K562 (cell line): ENCODE results near the gene MATN1. TPM values are rescaled to one million over a fixed set of nuclear protein-coding genes. Genes with fewer than 3 reads are reported as not detected.

ENCODE experiments used
- ATAC-seq: fragments of 200-7000 bp; cut with Tn5 transposase; 3 replicates; pipeline ENCODE4 v1.9.1; 2020; ENCODE audit warnings: moderate library complexity
- BruUV-seq: library from RNA; stranded (reverse); fragments of 400-500 nt; replicated peaks from 2 replicates; lab custom pipeline; 2021; lab: Mats Ljungman, UMichigan
- CTCF ChIA-PET: fragments of 300-600 bp; formaldehyde crosslinking; extraction: SDS; loops from one replicate; lab custom pipeline; 2021; ENCODE audit warnings: low intra/inter-chr PET ratio; lab: Yijun Ruan, JAX
- POLR2A ChIA-PET: fragments of 300-600, 350-650 bp; sonication (Branson Sonifier 250); formaldehyde crosslinking; extraction: SDS; loops from one replicate; lab custom pipeline; 2021; ENCODE audit warnings: antibody characterized with exemption, inconsistent platforms; lab: Yijun Ruan, JAX
- DNase-seq, 4 experiments: peaks; one replicate each; pipeline versions ENCODE4 v3.0.0 to v3.0.0-alpha.2; 2011 to 2018; ENCODE audit warnings: low spot score in 3 of 4, mixed read lengths in 3 of 4; ENCODE audit errors: extremely low read depth in 1 of 4
- FAIRE-seq: peaks from 2 replicates; lab custom pipeline; 2011; peaks lifted over from hg19 to GRCh38; lab: Jason Lieb, UNC
- H2AFZ ChIP-seq: 2 replicates; pipeline ENCODE4 v1.6.0; 2011; ENCODE audit warnings: low read depth, low read length, control low read depth, inconsistent platforms
- H3K27ac ChIP-seq: fragments of 200-600 bp; 3 replicates; pipeline ENCODE4 v1.8.0; 2011; ENCODE audit warnings: low read depth, mild to moderate bottlenecking, control low read depth, inconsistent platforms, low read length, moderate library complexity, mixed read lengths; ENCODE audit errors: extremely low read depth
- H3K27me3 ChIP-seq, 2 experiments: fragments of 300-600 bp in 1 of 2; 2 replicates in 1 of 2; 3 replicates in 1 of 2; pipeline versions ENCODE4 v1.6.0 to v1.8.0; 2011; ENCODE audit warnings: inconsistent platforms in 2 of 2, low read length in 2 of 2, mild to moderate bottlenecking in 1 of 2, mixed read lengths in 1 of 2, moderate library complexity in 1 of 2; ENCODE audit not compliant: control insufficient read depth in 2 of 2, insufficient read depth in 2 of 2
- H3K36me3 ChIP-seq: fragments of 300-600 bp; 3 replicates; pipeline ENCODE4 v1.8.0; 2011; ENCODE audit warnings: mild to moderate bottlenecking, low read length, inconsistent platforms; ENCODE audit not compliant: control insufficient read depth, insufficient read depth
- H3K4me1 ChIP-seq, 2 experiments: fragments of 200-600 bp in 1 of 2; replicated peaks in 1 of 2; 2 replicates in 1 of 2; 3 replicates in 1 of 2; pipeline versions ENCODE4 v1.5.1 to v1.8.0; 2011; ENCODE audit warnings: inconsistent platforms in 2 of 2, low read length in 2 of 2, mild to moderate bottlenecking in 1 of 2, mixed read lengths in 1 of 2, moderate library complexity in 1 of 2; ENCODE audit not compliant: control insufficient read depth in 2 of 2, insufficient read depth in 2 of 2
- H3K4me2 ChIP-seq: 2 replicates; pipeline ENCODE4 v1.6.1; 2011; ENCODE audit warnings: low read length, control low read depth, inconsistent platforms, mixed read lengths; ENCODE audit not compliant: insufficient read depth
- H3K4me3 ChIP-seq: fragments of 200-600 bp; sonication (generic), shearing (Covaris generic); 2 replicates; pipeline ENCODE4 v1.5.1; 2016; ENCODE audit warnings: control low read depth, inconsistent platforms
- H3K79me2 ChIP-seq: fragments of 200-600 bp; 3 replicates; pipeline ENCODE4 v1.8.0; 2011; ENCODE audit warnings: low read length, inconsistent platforms; ENCODE audit not compliant: control insufficient read depth, insufficient read depth
- H3K9ac ChIP-seq, 2 experiments: 2 replicates each; pipeline versions ENCODE4 v1.6.0 to v1.6.1; 2011; ENCODE audit warnings: low read depth in 2 of 2, low read length in 2 of 2, control low read depth in 1 of 2, inconsistent platforms in 1 of 2, mild to moderate bottlenecking in 1 of 2, mixed read lengths in 1 of 2; ENCODE audit not compliant: insufficient read depth in 1 of 2
- H3K9me1 ChIP-seq: one replicate; pipeline ENCODE4 v1.6.0; 2011; ENCODE audit warnings: inconsistent platforms, mild to moderate bottlenecking, low read length, moderate library complexity; ENCODE audit not compliant: control insufficient read depth, insufficient read depth
- H3K9me3 ChIP-seq: replicated peaks from 2 replicates; pipeline ENCODE4 v1.5.1; 2011; ENCODE audit warnings: low read depth, low read length, inconsistent platforms; ENCODE audit not compliant: control insufficient read depth, insufficient read depth
- H4K20me1 ChIP-seq: replicated peaks from 2 replicates; pipeline ENCODE4 v1.6.1; 2011; ENCODE audit warnings: low read length, inconsistent platforms, mixed read lengths; ENCODE audit not compliant: control insufficient read depth, insufficient read depth
- CC2D1A ChIP-seq: fragments of 450-650 bp; IDR thresholded peaks from 2 replicates; pipeline ENCODE4 v1.6.1; 2017; ENCODE audit warnings: mild to moderate bottlenecking
- ELF4 ChIP-seq: fragments of 450-650 bp; formaldehyde crosslinking; IDR thresholded peaks from 2 replicates; pipeline ENCODE4 v1.4.0; 2022; ENCODE audit warnings: missing genetic modification characterization
- ILF3 ChIP-seq: fragments of 450-650 bp; IDR thresholded peaks from 2 replicates; pipeline ENCODE4 v1.6.1; 2018; ENCODE audit warnings: antibody characterized with exemption, mild to moderate bottlenecking, moderate library complexity, borderline replicate concordance
- MYNN ChIP-seq, 2 experiments: sonication (generic); formaldehyde crosslinking in 1 of 2; IDR thresholded peaks; 2 replicates each; pipeline versions ENCODE4 v1.5.0 to v1.6.1; 2016 to 2020; ENCODE audit warnings: antibody characterized with exemption in 1 of 2, missing genetic modification reagents in 1 of 2
- OTX1 ChIP-seq: fragments of 450-650 bp; formaldehyde crosslinking; IDR thresholded peaks from 2 replicates; pipeline ENCODE4 v1.4.0; 2022; ENCODE audit warnings: mild to moderate bottlenecking
- PTBP1 ChIP-seq: fragments of 200-400 bp; formaldehyde crosslinking; IDR thresholded peaks from 2 replicates; pipeline ENCODE4 v1.6.1; 2017; ENCODE audit warnings: low read depth, low read length
- RNF2 ChIP-seq: sonication (generic); IDR thresholded peaks from 2 replicates; pipeline ENCODE4 v1.6.1; 2016
- SAFB ChIP-seq: fragments of 200-400 bp; formaldehyde crosslinking; IDR thresholded peaks from 2 replicates; pipeline ENCODE4 v1.6.1; 2017; ENCODE audit warnings: low read depth, low read length, borderline replicate concordance
- SMARCC2 ChIP-seq: fragments of 450-650 bp; IDR thresholded peaks from 2 replicates; pipeline ENCODE4 v1.6.1; 2017; ENCODE audit warnings: antibody characterized with exemption, moderate library complexity, mild to moderate bottlenecking, low read depth
- SRF ChIP-seq, 2 experiments: fragments of 250-450, 450-650 bp in 1 of 2; sonication (Bioruptor Pico) in 1 of 2; sonication (generic) in 1 of 2; formaldehyde crosslinking; IDR thresholded peaks; 2 replicates each; pipeline versions ENCODE4 v1.5.0 to v1.5.1; 2020 to 2022; ENCODE audit warnings: mild to moderate bottlenecking in 1 of 2, missing genetic modification reagents in 1 of 2
- STAT5A ChIP-seq: IDR thresholded peaks from 2 replicates; pipeline ENCODE4 v1.6.1; 2012; ENCODE audit warnings: low read length, inconsistent platforms, borderline replicate concordance
- UBTF ChIP-seq, 2 experiments: IDR thresholded peaks; 2 replicates each; pipeline ENCODE4 v1.6.1; 2012; ENCODE audit warnings: improper control_type of control experiment in 2 of 2, low read depth in 2 of 2, low read length in 2 of 2, borderline replicate concordance in 1 of 2
- ZNF586 ChIP-seq: fragments of 450-650 bp; formaldehyde crosslinking; conservative IDR thresholded peaks from 2 replicates; pipeline ENCODE4 v1.4.0; 2020; ENCODE audit warnings: mild to moderate bottlenecking, moderate library complexity
- ZNF830 ChIP-seq: fragments of 250-450 bp; sonication (Bioruptor Pico); IDR thresholded peaks from 2 replicates; pipeline ENCODE4 v1.5.0; 2021; ENCODE audit warnings: mild to moderate bottlenecking
- WGBS: fragments of 100-300 bp; shearing (Covaris generic); methylation state at CpG from one replicate; pipeline ENCODE4 v1.1.6; 2016; ENCODE audit warnings: low coverage, mixed read lengths; ENCODE audit not compliant: insufficient coverage; ENCODE audit errors: missing lambda C conversion rate; 5-methylcytosine and 5-hydroxymethylcytosine counted together
- in situ Hi-C: fragments of 300-500 bp; cut with MboI; formaldehyde crosslinking; loops from 4 replicates; pipeline ENCODE4 v1.15.0; 2018; ENCODE audit warnings: inconsistent platforms, mixed read lengths
- intact Hi-C: fragments of 100-400 bp; cut with micrococcal nuclease; formaldehyde crosslinking; loops from 2 replicates; pipeline ENCODE4 v1.14.2; 2022
- polyA plus RNA-seq, 8 experiments: library from polyadenylated mRNA; depleted of rRNA in 4 of 8; stranded (reverse) in 5 of 8; unstranded in 3 of 8; fragments of >200 nt; fragmentation: Nextera tagmentation in 2 of 8; fragmentation: Illumina TruSeq in 1 of 8; extraction: Ambion mirVana in 2 of 8; extraction: Trizol in 1 of 8; gene quantifications; 2 replicates each; pipeline versions ENCODE4 v1.2.1 to v1.2.3, GENCODE V29; 2011 to 2014; ENCODE audit warnings: inconsistent platforms in 1 of 8, missing spikeins in 1 of 8
- total RNA-seq, 7 experiments: library from RNA; depleted of rRNA in 6 of 7; stranded (reverse); fragments of >200 nt in 6 of 7; fragmentation: Illumina TruSeq in 2 of 7; extraction: Trizol in 2 of 7; gene quantifications; 2 replicates each; pipeline versions ENCODE4 v1.2.1 to v1.2.3, GENCODE V29; 2011 to 2021; ENCODE audit warnings: low replicate concordance in 1 of 7
- TF ChIP-seq, protein P1 (sequence below): sonication (generic); formaldehyde crosslinking; IDR thresholded peaks from 2 replicates; pipeline ENCODE4 v1.8.0; 2022; ENCODE audit warnings: mild to moderate bottlenecking, missing genetic modification reagents, borderline replicate concordance

MATN1 gene
- total and polyA plus RNA-seq, 9 of the 15 experiments (the other 6 are each of a cell fraction or from before 2014, with no cell fraction given) = 0.10 to 2.3 (median 1.2) TPM

GRCh38 chr1:30741239-30741894 lies 18.0 kb upstream of the MATN1 start (continued):
- TF ChIP-seq ILF3 = no peak
- TF ChIP-seq MYNN (IDR thresholded peaks at IDR 0.05) = peak; percentile 43; the same call in 1 of the 2 replicates
- TF ChIP-seq MYNN (CRISPR knock-in tag; IDR thresholded peaks at IDR 0.05) = no peak
- TF ChIP-seq UBTF (IDR thresholded peaks at IDR 0.05; ENCODE audit: borderline replicate concordance in 1 of 2, low read depth in 2 of 2, low read length in 2 of 2) = no peak
- no peak for TF ChIP-seq ELF4

DNA sequence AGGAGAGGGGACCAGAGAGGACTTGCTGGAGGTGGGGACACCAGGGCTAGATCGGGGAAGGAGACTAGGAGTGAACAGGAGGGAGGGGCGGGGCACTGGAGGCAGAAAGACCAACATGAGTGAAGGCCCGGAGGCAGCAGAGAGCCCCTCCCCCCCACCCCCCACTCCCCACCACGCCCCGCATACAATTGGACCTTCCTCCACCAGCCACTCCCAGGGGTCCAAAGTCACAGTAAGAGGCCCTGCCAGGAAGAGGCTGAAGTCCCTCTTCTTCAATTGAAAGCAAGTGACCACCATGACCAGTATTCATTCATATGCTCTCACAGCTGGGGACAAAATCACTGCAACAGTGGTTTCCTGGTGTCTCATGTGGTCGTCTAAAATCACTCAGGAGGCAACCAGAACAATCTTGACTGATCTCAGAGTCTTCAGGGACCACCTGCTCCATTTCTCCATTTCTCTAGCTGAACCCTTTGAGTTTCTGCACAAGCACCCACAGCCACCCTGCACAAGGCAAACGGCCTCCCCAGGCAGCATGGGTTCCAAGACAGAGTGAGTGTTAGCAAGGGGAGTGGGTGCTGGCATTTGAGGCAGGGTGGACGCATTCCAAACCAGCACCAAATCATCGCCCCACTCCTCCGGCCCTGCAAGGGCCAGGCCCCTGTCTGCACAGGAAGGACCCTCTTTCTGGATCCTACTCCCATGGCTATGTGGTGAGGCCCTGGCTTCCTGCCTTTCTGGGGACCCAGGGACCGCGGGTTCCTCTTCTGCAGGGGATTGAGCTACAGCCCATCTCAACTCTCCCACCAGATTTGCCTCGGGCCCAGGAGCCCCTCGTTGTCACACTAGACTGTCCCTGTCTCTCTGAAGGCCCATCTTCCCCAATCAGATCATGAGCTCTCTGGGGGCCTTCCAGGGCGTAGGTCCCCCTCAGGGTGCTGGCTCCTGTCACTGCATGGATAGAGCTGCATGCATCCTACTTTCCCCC lies 17.2 kb upstream of the MATN1 start:
- H3K9me3 ChIP-seq = peaks cover 9% of the 10 kb centered on the region
- H4K20me1 ChIP-seq = no peaks in the 10 kb centered on the region
- H3K9me1 ChIP-seq = no peaks in the 10 kb centered on the region
- no peaks in the 10 kb centered on the region; the same call in 2 of the 3 replicates for H3K36me3 ChIP-seq
- H3K4me1 ChIP-seq = peaks cover 32 to 50% of the 10 kb centered on the region in 2 experiments
- H2AFZ ChIP-seq = peak overlapping the region; percentile 25
- peak overlapping the region; percentile 46; the same call in 1 of the 3 replicates for H3K27ac ChIP-seq
- no peak for FAIRE-seq
- H3K79me2 ChIP-seq = no peaks in the 10 kb centered on the region
- no peak overlapping the region for H3K4me3 ChIP-seq
- DNase-seq = no peak
- intact Hi-C loops (no loop called here), in situ Hi-C loops (no loop called here)
- peak overlapping the region in 1 of 2 experiments; percentile 31; a peak in 2 of 4 replicates for H3K9ac ChIP-seq
- no peak for ATAC-seq
- WGBS = 47% methylated on average over 12 of the region's 15 CpGs
- H3K27me3 ChIP-seq = no peaks in the 10 kb centered on the region
- POLR2A ChIA-PET = interaction anchor here (0.6 to 1.3 kb wide), 8 partner anchors 10 to 178 kb away, joined by 3 to 7 read pairs (median 4); no protein-coding TSS in a partner anchor
- no TSS peak for BruUV-seq
- H3K4me2 ChIP-seq = no peak overlapping the region
- CTCF ChIA-PET = no interaction called here
- TF ChIP-seq PTBP1 = no peak
- TF ChIP-seq SRF (CRISPR knock-in tag; IDR thresholded peaks at IDR 0.05) = no peak
- no peak for TF ChIP-seq STAT5A
- no peak for TF ChIP-seq CC2D1A
- no peak for TF ChIP-seq SAFB
- TF ChIP-seq ZNF830 = no peak
- no peak for TF ChIP-seq OTX1 (CRISPR knock-in tag)
- TF ChIP-seq SMARCC2 = no peak
- TF ChIP-seq RNF2 = no peak
- TF ChIP-seq, protein P1, sequence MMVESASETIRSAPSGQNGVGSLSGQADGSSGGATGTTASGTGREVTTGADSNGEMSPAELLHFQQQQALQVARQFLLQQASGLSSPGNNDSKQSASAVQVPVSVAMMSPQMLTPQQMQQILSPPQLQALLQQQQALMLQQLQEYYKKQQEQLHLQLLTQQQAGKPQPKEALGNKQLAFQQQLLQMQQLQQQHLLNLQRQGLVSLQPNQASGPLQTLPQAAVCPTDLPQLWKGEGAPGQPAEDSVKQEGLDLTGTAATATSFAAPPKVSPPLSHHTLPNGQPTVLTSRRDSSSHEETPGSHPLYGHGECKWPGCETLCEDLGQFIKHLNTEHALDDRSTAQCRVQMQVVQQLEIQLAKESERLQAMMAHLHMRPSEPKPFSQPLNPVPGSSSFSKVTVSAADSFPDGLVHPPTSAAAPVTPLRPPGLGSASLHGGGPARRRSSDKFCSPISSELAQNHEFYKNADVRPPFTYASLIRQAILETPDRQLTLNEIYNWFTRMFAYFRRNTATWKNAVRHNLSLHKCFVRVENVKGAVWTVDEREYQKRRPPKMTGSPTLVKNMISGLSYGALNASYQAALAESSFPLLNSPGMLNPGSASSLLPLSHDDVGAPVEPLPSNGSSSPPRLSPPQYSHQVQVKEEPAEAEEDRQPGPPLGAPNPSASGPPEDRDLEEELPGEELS (CRISPR knock-in tag) = peak; percentile 41; the same call in 1 of the 2 replicates
- no peak for TF ChIP-seq ZNF586 (CRISPR knock-in tag)
